ENCODE data around the gene TBX21. TPM values are rescaled to one million over a fixed set of nuclear protein-coding genes. Genes with fewer than 3 reads are reported as not detected.

The TBX21 gene
- total and polyA plus RNA-seq, 9 of the 15 experiments (the other 6 are each of a cell fraction or from before 2014, with no cell fraction given), result 0.07 TPM; not detected in 8

GRCh38 chr17:47698749-47699535 is 34.1 kb upstream of the TBX21 start:
- FAIRE-seq (peak; percentile 88), DNase-seq (ENCODE audit: extremely low read depth in 1 of 4, low spot score in 3 of 4) (peak; percentile 75 to 90 (median 86)), ATAC-seq (peak; percentile 64)
- Histone ChIP-seq H3K27me3 (ENCODE audit: control insufficient read depth in 2 of 2, insufficient read depth in 2 of 2, low read length in 2 of 2) (no peaks in the 10 kb centered on the region), H3K9me3 (replicated peaks; ENCODE audit: control insufficient read depth, insufficient read depth, low read depth, low read length) (no peaks in the 10 kb centered on the region), H2AFZ (ENCODE audit: low read depth, low read length) (no peak overlapping the region), H3K9me1 (ENCODE audit: control insufficient read depth, insufficient read depth, low read length) (no peaks in the 10 kb centered on the region), H3K4me2 (ENCODE audit: insufficient read depth, low read length) (no peak overlapping the region), H3K9ac (ENCODE audit: insufficient read depth in 1 of 2, low read depth in 2 of 2, low read length in 2 of 2) (0 out of 4 replicates have a peak overlapping the region, but pooled peaks of 1 of the 2 experiments have one; percentile 28), H3K4me3 (no peak overlapping the region), H3K27ac (ENCODE audit: extremely low read depth, low read depth, low read length) (no peak overlapping the region), H3K4me1 (replicated peaks in 1 of 2; ENCODE audit: control insufficient read depth in 2 of 2, insufficient read depth in 2 of 2, low read length in 2 of 2) (peaks cover 15 to 55% of the 10 kb centered on the region in 2 experiments), H3K36me3 (ENCODE audit: control insufficient read depth, insufficient read depth, low read length) (peaks cover 9% of the 10 kb centered on the region; the same call in 1 of the 3 replicates), H3K79me2 (ENCODE audit: control insufficient read depth, insufficient read depth, low read length) (peaks cover 5% of the 10 kb centered on the region; the same call in 2 of the 3 replicates), H4K20me1 (replicated peaks; ENCODE audit: control insufficient read depth, insufficient read depth, low read length) (no peaks in the 10 kb centered on the region)
- WGBS (ENCODE audit: insufficient coverage, low coverage, missing lambda C conversion rate), result 46% methylated on average over 25 of the region's 25 CpGs
- in situ Hi-C loops (cut with MboI), result no loop called here
- ChIA-PET POLR2A (interaction anchor here (0.5 to 0.6 kb wide), 3 partner anchors 8 to 495 kb away, joined by 3 read pairs; no protein-coding TSS in a partner anchor), CTCF (ENCODE audit: low intra/inter-chr PET ratio) (interaction anchor here (0.7 to 1.2 kb wide), 3 partner anchors 43 to 103 kb away, joined by 3 to 6 read pairs (median 4); no protein-coding TSS in a partner anchor)
- BruUV-seq (replicated peaks), result no TSS peak
- intact Hi-C loops (cut with micrococcal nuclease), result loop anchor here (1.0 to 5.0 kb wide), 2 partner anchors 43 to 103 kb away; no protein-coding TSS in a partner anchor
- TF ChIP-seq ARNT (IDR thresholded peaks at IDR 0.05) (0 out of 4 replicates have a peak, but pooled peaks of 1 of the 2 experiments have one; percentile 29), MLLT1 (IDR thresholded peaks at IDR 0.05) (0 out of 4 replicates have a peak, but pooled peaks of 1 of the 2 experiments have one; percentile 45), REST (IDR thresholded peaks at IDR 0.05; ENCODE audit: borderline replicate concordance) (peak; percentile 62; the same call in 1 of the 2 replicates), REST (CRISPR knock-in tag; IDR thresholded peaks at IDR 0.05; ENCODE audit: low read depth) (no peak), HDGF (IDR thresholded peaks at IDR 0.05) (0 out of 2 replicates have a peak, but pooled peaks have one; percentile 75)
- TF ChIP-seq, protein P1, sequence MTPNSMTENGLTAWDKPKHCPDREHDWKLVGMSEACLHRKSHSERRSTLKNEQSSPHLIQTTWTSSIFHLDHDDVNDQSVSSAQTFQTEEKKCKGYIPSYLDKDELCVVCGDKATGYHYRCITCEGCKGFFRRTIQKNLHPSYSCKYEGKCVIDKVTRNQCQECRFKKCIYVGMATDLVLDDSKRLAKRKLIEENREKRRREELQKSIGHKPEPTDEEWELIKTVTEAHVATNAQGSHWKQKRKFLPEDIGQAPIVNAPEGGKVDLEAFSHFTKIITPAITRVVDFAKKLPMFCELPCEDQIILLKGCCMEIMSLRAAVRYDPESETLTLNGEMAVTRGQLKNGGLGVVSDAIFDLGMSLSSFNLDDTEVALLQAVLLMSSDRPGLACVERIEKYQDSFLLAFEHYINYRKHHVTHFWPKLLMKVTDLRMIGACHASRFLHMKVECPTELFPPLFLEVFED (CRISPR knock-in tag; conservative IDR thresholded peaks at IDR 0.05), result 0 out of 2 replicates have a peak, but pooled peaks have one; percentile 20
- TF ChIP-seq, protein P2, sequence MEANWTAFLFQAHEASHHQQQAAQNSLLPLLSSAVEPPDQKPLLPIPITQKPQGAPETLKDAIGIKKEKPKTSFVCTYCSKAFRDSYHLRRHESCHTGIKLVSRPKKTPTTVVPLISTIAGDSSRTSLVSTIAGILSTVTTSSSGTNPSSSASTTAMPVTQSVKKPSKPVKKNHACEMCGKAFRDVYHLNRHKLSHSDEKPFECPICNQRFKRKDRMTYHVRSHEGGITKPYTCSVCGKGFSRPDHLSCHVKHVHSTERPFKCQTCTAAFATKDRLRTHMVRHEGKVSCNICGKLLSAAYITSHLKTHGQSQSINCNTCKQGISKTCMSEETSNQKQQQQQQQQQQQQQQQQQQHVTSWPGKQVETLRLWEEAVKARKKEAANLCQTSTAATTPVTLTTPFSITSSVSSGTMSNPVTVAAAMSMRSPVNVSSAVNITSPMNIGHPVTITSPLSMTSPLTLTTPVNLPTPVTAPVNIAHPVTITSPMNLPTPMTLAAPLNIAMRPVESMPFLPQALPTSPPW (CRISPR knock-in tag; IDR thresholded peaks at IDR 0.05), result peak; percentile 35

Measured in K562 (cell line).